NCI-H1092 (cell line): ENCODE data around the gene AKAP13.

Experiments used
- DNase-seq: peaks from one replicate; lab custom pipeline; 2025; lab: John Stamatoyannopoulos, UW

The AKAP13 gene

GRCh38 chr15:85756411-85757072, 376.1 kb downstream of the AKAP13 start:
- no peak for DNase-seq

GRCh38 chr15:85757073-85757938, 376.9 kb downstream of the AKAP13 start:
- no peak for DNase-seq

DNA sequence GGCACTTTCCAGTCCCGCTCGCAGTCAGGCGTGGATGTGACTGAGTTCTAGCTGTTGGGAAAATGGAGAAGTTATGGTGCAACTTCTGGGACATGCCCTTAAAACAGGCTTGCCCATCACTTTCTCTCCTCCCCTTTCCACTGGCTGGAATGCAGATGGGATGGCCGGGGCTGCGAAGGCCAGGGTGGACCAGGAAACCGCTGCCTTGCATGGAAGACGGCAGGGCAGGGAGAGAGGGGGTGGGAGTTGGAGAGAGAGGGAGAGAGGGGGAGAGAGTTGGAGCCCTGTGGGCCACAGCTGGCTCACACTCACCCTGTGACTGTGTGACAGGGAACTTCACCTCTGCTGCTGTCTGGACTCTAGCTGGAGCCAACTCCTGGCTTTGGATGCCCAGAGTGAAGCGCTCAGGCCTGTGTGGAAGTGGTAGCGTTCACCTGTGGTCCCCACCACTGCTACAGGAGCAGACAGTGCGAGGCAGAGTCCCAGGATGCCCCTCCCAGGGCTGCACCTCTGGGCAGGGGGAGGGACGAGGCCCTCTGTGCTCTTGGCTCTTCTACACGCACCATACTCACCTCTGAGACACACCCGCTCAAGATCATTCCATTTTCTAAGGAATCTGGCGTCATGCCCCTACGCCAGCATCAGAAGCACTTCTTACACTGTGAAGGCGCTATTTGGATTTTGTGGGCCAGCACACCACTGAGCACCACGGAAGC, 377.7 kb downstream of the AKAP13 start:
- no peak for DNase-seq

GRCh38 chr15:85758655-85758978, 378.2 kb downstream of the AKAP13 start:
- DNase-seq = no peak

DNA sequence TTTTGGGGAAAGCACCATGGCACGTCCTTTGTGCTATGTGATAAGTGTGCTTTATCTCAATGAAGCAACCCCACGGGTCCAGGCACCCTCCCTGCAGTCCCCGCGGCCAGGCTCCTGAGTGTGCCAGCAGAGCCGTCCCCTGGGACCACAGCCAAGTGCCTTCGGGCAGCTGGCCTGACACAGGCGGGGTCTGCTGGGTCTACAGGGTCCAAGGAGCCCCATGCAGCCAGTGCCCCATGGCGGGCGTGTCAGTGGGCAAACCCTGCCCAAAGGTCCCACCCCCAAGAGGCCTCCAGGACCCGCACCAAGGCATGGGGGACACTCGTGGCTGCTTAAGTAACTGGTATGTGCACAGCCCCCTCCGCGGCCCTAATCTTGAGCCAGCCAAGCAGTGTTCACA, 379.0 kb downstream of the AKAP13 start:
- no peak for DNase-seq

- DNase-seq = no peak
These were observed 379.6 kb downstream of the AKAP13 start for GRCh38 chr15:85760049-85760448.

DNA sequence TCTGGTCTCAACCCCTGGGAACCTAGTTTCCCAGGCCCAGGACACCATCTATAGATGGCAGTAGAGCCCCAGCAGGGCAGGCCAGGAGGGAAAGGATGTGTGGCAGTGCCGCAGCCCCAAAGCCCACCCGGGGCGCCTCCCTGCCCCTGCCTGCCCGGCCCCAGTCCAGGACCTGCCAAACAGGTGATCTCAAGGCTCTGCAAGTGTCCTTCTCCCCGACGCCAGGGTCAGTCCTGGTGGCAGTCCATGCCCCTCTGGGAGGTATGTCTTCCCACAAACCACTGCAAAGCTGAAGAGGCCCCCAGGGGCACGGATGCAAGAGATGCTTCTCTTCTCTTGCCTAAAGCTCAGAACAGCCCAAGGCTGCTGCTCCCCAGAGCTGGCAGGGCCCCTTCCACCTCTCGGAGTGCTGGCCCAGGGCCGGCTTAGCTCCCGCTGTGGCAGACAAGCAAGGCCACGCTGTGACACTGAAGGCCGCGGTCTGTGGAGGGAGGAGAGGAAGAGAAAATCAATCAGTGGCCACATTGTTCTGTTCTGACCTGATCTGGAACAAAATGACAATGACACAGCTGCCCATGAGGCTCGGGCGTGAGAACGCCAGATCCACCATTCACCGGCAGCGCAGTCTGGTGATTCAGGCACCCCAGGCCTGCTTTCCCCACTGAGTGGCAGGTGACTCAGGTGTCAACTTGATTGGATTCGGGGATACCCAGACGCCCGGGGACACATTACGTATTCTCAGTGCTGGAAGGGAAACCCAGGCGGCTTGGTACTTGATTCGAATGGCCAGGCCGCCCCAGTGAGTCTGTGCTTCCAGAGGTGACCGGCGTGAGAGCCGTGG, 380.3 kb downstream of the AKAP13 start:
- no peak for DNase-seq

DNA sequence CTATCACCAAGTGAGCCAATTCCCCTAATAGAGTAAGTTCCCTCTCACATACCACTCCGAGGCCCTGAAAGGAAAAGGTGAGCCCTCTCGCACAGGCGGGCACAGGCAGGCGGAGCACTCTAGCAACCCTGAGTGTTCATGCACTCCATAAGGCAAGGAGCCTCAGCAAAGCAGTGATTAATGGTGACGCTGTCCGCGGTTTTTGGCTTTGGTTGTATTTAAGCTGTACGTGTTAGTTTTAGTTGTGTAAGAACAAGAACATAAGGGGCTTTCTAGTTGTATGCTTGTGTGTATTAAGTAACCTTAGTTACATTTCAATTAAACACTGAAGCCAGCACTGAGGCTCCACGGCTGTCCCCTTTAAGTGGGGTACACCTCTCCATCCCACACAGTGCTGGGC, 381.2 kb downstream of the AKAP13 start:
- DNase-seq = no peak

- DNase-seq = no peak
These were observed 381.8 kb downstream of the AKAP13 start for GRCh38 chr15:85762039-85762755.

GRCh38 chr15:85762756-85763127, 382.3 kb downstream of the AKAP13 start:
- DNase-seq = no peak

DNA sequence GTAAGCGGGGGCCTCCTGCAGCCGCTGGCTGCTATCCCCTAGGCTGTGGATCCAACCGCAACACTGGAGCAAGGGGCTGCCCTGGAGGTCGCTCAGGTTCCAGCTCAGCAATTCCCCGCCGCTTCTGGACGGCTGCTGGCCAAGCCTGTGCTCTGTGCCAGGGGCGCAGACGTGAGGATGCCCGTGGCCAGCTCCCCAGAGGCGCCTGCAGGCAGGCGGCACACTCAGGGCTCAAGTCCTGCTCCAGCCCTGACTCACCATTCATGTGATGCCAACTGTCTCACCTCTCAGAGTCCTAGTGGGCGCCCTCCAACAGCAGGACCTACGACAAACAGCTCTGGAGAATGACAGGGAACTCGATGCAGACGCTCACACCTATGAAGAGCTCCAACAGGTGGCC, 382.8 kb downstream of the AKAP13 start:
- DNase-seq = no peak

DNA sequence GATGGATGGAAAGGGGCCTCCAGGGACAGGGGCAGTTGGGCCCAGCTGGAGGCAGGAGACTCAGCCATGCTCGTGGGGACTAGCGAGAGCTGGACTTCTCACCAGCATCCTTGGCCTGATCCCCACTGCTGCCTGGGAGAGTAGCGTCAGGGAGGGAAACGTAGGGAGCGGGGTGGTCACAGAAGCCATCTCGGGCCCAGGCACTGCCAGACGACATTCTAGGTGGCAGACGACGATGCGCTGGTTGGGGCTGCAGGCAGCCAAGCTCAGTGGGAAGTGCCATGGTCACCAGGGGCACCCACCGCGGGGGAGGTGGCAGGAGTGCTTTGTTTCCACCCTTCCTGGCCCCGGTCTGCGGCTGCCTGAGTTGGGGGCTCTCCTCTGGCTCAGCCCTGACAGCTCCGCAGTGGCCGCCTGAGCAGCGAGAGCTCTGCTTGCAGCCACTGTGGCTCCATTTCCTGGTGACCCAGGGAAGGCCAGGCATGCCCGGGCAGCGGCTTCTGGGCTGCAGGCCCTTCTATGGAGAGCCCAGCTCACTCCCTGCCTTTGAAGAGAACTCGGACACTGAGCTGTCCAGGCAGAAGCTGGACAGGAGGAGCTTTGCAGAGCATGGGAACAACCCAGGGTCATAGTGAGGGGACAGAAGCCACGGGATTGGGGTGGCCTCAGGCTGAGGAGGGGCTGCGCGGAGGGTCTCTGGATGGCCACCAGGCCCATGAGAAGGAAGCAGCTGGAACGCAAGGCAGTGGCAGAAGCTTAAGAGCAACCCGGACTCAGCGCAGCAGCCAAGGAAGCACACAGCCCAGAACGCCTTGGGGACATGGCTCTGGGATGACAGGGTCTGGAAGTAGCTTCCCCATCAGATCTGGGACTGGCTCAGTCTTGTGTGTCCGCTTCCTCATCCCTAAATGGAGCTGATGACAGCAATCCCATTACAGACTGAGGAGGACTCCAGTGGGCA, 383.6 kb downstream of the AKAP13 start:
- DNase-seq = no peak

DNA sequence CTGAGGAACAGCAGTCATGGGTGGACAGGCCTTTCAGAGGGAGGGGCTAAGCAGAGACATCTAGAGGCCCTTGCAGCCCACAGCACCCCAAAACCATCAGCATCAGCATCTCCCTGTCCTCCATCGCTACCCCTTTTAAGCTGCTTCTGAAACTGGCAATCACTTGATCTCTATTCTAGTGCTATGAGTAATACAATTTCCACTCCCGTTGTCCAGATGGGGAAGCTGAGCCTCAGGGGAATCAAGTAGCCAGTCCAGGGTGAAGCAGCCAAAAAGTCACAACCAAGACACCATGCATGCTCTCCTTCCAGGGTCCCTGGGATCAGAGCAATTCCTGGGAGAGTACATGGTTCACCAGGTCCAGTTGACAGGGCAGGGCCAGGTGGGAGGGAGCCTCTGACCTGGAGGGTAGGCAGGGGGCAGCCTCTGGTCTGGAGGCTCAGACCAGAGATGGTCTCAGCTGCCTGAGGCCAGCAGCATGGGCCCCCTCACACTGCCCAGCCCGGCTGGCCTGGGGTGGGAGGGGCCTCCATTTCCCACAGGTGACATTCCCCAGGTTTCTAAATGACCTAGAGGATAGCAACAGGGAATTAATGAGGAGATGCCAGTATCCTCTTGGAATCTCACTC, 384.4 kb downstream of the AKAP13 start:
- DNase-seq = no peak

GRCh38 chr15:85766001-85766831, 385.8 kb downstream of the AKAP13 start:
- no peak for DNase-seq

DNA sequence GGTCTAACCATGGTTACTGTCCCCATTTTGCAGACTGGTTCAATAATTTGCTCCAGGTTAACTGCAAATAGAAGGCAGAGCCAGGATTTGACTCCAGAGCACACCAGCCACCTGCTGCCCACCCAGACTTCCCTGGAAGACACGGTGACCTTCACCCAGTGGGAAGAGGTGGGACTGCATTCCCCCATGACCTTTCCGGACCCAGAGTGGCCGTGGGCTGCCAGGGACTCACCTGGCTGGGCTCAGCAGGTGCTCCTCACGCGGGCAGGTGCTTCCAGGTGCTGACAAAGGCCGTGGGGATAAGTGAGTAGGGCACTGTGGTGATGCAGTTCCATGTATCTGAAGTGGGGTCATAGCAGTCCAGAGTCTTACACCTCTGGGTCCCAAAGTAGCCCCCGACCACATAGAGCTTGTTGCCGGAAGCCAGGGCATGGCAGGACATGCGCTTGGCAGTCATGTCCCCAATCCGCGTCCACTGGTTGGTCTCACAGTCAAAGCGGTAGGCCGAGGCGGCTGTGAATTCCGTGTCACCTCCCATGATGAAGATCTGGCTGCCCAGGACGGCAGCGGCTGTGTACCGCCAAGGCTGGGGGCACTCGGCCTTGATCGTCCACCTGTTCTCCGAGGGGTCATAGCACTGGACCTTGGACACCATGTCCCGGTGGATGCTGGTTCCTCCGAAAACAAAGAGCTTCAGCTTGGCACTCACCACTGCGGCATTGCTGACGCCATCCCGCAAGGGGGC, 387.6 kb downstream of the AKAP13 start:
- DNase-seq = no peak

GRCh38 chr15:85768595-85769168, 388.3 kb downstream of the AKAP13 start:
- DNase-seq = no peak

DNA sequence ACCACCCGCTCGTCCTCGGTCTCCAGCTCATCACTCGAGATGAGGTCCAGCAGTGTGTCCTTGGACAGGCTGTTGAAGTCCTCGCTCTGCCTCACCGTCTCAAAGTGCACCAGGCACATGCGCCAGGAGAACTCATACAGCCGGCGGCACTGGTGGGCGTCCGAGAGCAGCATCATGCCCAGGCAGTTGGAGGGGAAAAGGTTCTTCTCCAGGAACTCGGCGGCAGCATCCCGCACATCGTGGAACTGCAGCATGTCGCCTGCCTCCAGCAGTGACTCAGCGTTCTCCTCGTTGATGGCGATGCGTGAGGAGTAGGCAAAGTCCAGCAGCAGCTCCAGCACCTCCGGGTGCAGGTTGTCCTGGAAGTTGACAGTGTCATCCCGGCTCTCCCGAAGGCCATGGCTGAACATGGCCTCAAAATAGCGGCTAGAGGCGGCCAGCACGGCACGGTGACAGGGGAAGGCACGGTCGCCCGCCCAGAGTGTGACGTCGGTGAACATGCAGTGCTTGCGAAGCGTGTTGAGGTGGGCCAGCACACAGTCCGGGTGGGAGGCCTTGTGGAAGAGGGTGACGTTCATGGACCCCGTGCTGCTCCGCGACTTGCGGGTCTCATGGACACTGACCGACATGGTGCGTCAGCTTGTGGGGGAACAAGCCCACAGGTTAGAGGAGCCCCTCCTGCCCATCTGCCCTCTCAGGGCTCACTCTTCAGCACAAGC, 388.9 kb downstream of the AKAP13 start:
- no peak for DNase-seq
